Measurements from ENCODE around the gene VPS25.

GRCh38 chr17:42819939-42820535, 46.8 kb downstream of the VPS25 start:
- TF ChIP-seq CTCF (conservative IDR thresholded peaks at IDR 0.05; ENCODE audit: low read length): peak; percentile 98
- TF ChIP-seq EZH2phosphoT487 (IDR thresholded peaks at IDR 0.05; ENCODE audit: borderline replicate concordance, low read depth, low read length): no peak

Data from OCI-LY7 (cell line).